Esophagus squamous epithelium (tissue), 5 donors: Measurements from ENCODE around the gene DOCK11. TPM values are rescaled to one million over a fixed set of nuclear protein-coding genes. Genes with fewer than 3 reads are reported as not detected.
"Not testable (repeated sequence)": the region's sequence is repeated elsewhere in the genome, so short reads cannot be mapped to it uniquely, and the experiment has no call there.

Experiments
- DNase-seq: peaks from one replicate; lab custom pipeline; 2025; lab: John Stamatoyannopoulos, UW
- H3K27ac ChIP-seq, 4 donors: fragments of 200-600 bp; sonication (generic); one replicate each; pipeline ENCODE4 v1.5.1; 2016 to 2019; ENCODE audit warnings: mild to moderate bottlenecking in 1 of 4
- H3K27me3 ChIP-seq, 4 donors: fragments of 200-600 bp; sonication (generic); 1 replicate in 3 of 4; 2 replicates in 1 of 4; pipeline versions ENCODE4 v1.5.1 to v1.6.0; 2017 to 2021; ENCODE audit warnings: antibody characterized with exemption in 1 of 4
- H3K36me3 ChIP-seq, 3 donors: fragments of 200-600 bp; sonication (generic); one replicate each; pipeline ENCODE4 v1.5.1; 2016 to 2019
- H3K4me1 ChIP-seq, 3 donors: fragments of 200-600 bp; sonication (generic); one replicate each; pipeline ENCODE4 v1.5.1; 2017 to 2019
- H3K4me3 ChIP-seq, 4 donors: fragments of 200-600 bp; sonication (generic); 1 replicate in 3 of 4; 2 replicates in 1 of 4; pipeline ENCODE4 v1.5.1; 2016 to 2019; ENCODE audit warnings: mild to moderate bottlenecking in 2 of 4, moderate library complexity in 1 of 4
- H3K9me3 ChIP-seq, 3 donors: fragments of 200-600 bp; sonication (generic); one replicate each; pipeline ENCODE4 v1.5.1; 2016 to 2019
- POLR2A ChIP-seq, 4 donors: fragments of 450-650 bp; IDR thresholded peaks; one replicate each; pipeline ENCODE4 v1.6.1; 2017; ENCODE audit warnings: antibody characterized with exemption in 4 of 4, mild to moderate bottlenecking in 4 of 4, moderate library complexity in 3 of 4
- WGBS, 2 donors: methylation state at CpG; one replicate each; pipeline ENCODE4 v1.1.5; 2018; 5-methylcytosine and 5-hydroxymethylcytosine counted together
- intact Hi-C: fragments of 100-400 bp; cut with DNase I; formaldehyde crosslinking; loops from one replicate; pipeline ENCODE4 v1.15.0; 2022
- total RNA-seq, 4 donors: library from RNA; depleted of rRNA; stranded (reverse); fragments of >200 nt; gene quantifications; one replicate each; pipeline ENCODE4 v1.1.0, GENCODE V29; 2016
- TF ChIP-seq, protein P1 (sequence below), 6 experiments: fragments of 450-650 bp in 4 of 6; fragments of 200-600 bp in 2 of 6; sonication (generic) in 2 of 6; IDR thresholded peaks; one replicate each; pipeline ENCODE4 v1.5.1; 2016 to 2019; ENCODE audit warnings: antibody characterized with exemption in 6 of 6, mild to moderate bottlenecking in 4 of 6, moderate library complexity in 4 of 6
- donor health status: DM: yes; HTN: yes; CAD: no.

Gene DOCK11
- total RNA-seq, 4 donors from 2014 or later, result 1.1 to 16.4 (median 11.0) TPM

DNA sequence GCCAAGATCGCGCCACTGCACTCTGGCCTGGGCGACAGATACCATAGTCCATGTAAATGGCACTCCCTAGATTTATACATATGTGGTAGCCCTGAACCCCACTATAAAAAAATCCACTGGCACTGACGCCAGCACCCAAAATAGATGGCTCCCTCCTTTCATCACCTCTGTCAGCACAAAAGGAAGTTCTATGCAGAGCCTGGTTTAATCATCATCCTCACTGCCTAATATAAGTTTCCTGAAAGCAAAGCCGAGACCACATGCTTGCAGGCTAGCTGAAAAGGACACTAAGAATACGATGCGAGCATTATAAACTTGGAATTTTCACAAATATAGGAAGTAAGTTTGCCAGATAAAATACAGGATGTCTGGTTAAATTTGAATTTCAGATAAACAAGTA is 27.5 kb upstream of the DOCK11 start:
- Histone ChIP-seq H3K4me1 (no peaks in the 10 kb centered on the region), H3K4me3 (no peak overlapping the region), H3K27ac (no peak overlapping the region), H3K27me3 (no peaks in the 10 kb centered on the region), H3K9me3 (peaks cover 0 to 7% (median 0%) of the 10 kb centered on the region in 3 donors), H3K36me3 (no peaks in the 10 kb centered on the region)
- DNase-seq, result no peak
- no peak for TF ChIP-seq POLR2A (IDR thresholded peaks at IDR 0.05)
- intact Hi-C loops, result loop anchor here (10.0 kb wide), 1 partner anchor 127 kb away; no protein-coding TSS in a partner anchor
- 74 to 75% methylated on average over 6 to 7 of the region's 7 CpGs for WGBS, 2 donors

DNA sequence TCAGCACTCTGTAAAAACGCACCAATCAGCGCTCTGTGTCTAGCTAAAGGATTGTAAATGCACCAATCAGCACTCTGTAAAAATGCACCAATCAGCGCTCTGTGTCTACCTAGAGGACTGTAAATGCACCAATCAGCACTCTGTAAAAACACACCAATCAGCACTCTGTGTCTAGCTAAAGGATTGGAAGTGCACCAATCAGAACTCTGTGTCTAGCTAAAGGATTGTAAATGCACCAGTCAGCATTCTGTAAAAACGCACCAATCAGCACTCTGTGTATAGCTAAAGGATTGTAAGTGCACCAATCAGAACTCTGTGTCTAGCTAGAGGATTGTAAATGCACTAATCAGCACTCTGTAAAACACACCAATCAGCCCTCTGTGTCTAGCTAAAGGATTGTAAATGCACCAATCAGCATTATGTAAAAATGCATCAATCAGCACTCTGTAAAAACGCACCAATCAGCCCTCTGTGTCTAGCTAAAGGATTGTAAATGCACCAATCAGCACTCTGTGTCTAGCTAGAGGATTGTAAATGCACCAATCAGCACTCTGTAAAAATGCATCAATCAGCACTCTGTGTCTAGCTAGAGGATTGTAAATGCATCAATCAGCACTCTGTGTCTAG is 24.8 kb upstream of the DOCK11 start:
- intact Hi-C loops, H3K27me3 ChIP-seq, DNase-seq, H3K36me3 ChIP-seq, H3K9me3 ChIP-seq, H3K4me3 ChIP-seq, H3K27ac ChIP-seq, H3K4me1 ChIP-seq: not testable (repeated sequence)
- 84 to 94% methylated on average over 3 to 4 of the region's 5 CpGs for whole genome bisulfite sequencing, 2 donors

DNA sequence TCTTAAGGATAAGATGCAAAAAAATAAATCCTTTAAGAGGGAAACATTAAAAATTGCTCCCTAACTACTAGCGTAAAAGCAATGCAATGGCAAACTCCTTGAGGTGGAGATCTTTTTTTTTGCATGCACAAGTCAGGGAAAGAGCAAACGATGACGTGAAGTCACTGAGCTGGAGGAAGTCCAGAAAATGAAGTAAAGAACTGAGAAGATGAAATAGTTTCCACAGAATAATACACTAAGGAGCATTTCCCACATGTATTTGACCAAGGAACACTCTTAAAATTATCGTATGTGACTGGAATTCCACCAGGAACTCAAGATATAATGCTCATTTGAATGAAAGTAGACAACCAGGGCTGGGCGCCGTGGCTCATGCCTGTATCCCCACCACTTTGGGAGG is 21.0 kb upstream of the DOCK11 start:
- H3K27ac ChIP-seq, result no peak overlapping the region
- no peak overlapping the region for H3K4me3 ChIP-seq
- no peaks in the 10 kb centered on the region for H3K36me3 ChIP-seq
- no peaks in the 10 kb centered on the region for H3K27me3 ChIP-seq
- no peaks in the 10 kb centered on the region for H3K4me1 ChIP-seq
- no peak for TF ChIP-seq POLR2A (IDR thresholded peaks at IDR 0.05)
- TF ChIP-seq, protein P1, sequence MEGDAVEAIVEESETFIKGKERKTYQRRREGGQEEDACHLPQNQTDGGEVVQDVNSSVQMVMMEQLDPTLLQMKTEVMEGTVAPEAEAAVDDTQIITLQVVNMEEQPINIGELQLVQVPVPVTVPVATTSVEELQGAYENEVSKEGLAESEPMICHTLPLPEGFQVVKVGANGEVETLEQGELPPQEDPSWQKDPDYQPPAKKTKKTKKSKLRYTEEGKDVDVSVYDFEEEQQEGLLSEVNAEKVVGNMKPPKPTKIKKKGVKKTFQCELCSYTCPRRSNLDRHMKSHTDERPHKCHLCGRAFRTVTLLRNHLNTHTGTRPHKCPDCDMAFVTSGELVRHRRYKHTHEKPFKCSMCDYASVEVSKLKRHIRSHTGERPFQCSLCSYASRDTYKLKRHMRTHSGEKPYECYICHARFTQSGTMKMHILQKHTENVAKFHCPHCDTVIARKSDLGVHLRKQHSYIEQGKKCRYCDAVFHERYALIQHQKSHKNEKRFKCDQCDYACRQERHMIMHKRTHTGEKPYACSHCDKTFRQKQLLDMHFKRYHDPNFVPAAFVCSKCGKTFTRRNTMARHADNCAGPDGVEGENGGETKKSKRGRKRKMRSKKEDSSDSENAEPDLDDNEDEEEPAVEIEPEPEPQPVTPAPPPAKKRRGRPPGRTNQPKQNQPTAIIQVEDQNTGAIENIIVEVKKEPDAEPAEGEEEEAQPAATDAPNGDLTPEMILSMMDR (IDR thresholded peaks at IDR 0.05), result no peak
- DNase-seq, result no peak
- 54 to 66% methylated on average over 6 of the region's 6 CpGs for WGBS, 2 donors
- peaks cover 0 to 7% (median 0%) of the 10 kb centered on the region in 3 donors for H3K9me3 ChIP-seq
- intact Hi-C loops, result no loop called here

DNA sequence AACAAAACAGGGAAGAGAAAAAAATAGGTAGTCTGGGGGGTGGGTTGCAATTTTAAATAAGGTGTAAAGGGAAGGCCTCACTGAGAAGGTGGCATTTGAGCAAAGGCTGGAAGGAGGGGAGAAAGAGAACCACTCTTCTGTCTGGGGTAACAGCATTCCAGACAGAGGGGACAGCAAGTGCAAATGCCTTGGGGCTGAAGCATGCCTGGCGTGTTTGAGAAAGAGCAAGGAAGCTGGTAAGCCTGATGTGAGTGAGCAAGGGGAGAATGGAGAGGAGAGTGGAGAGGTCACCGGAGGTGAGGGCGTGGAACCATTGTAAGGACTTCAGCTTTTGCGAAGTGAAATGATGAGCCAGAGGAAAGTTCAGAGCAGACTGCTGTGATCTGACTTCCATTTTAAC is 19.7 kb upstream of the DOCK11 start:
- intact Hi-C loops, result no loop called here
- H3K4me3 ChIP-seq, result no peak overlapping the region
- TF ChIP-seq POLR2A (IDR thresholded peaks at IDR 0.05), result no peak
- TF ChIP-seq, protein P1 (IDR thresholded peaks at IDR 0.05), result no peak
- no peaks in the 10 kb centered on the region for H3K4me1 ChIP-seq
- WGBS, 2 donors, result 77 to 83% methylated on average over 4 of the region's 4 CpGs
- no peak for DNase-seq
- no peaks in the 10 kb centered on the region for H3K36me3 ChIP-seq
- no peaks in the 10 kb centered on the region for H3K27me3 ChIP-seq
- H3K27ac ChIP-seq, result no peak overlapping the region
- H3K9me3 ChIP-seq, result peaks cover 0 to 4% (median 0%) of the 10 kb centered on the region in 3 donors

DNA sequence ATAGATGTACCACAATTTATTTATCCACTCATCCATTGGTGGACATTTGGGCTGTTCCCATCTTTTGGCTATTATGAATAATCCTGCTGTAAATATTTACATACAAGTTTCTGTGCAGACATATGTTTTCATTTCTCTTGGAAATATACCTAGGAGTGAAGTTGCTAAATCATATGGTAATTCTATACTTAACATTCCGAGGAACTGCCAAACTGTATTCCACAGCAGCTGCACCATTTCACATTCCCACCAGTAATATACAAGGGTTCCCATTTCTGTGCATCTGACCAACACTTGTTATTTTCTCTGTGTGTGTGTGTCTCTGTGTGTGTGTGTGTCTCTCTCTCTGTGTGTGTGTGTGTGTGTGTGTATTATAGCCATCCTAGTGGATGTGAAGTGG is 15.4 kb upstream of the DOCK11 start:
- Histone ChIP-seq H3K27ac (no peak overlapping the region), H3K36me3 (no peaks in the 10 kb centered on the region), H3K27me3 (no peaks in the 10 kb centered on the region), H3K9me3 (no peaks in the 10 kb centered on the region), H3K4me3 (no peak overlapping the region), H3K4me1 (no peaks in the 10 kb centered on the region)
- TF ChIP-seq POLR2A (IDR thresholded peaks at IDR 0.05), result no peak
- TF ChIP-seq, protein P1 (IDR thresholded peaks at IDR 0.05), result no peak
- DNase-seq, result no peak
- intact Hi-C loops, result no loop called here
- WGBS, 2 donors, result 55 to 89% methylated on average over 1 of the region's 1 CpG

DNA sequence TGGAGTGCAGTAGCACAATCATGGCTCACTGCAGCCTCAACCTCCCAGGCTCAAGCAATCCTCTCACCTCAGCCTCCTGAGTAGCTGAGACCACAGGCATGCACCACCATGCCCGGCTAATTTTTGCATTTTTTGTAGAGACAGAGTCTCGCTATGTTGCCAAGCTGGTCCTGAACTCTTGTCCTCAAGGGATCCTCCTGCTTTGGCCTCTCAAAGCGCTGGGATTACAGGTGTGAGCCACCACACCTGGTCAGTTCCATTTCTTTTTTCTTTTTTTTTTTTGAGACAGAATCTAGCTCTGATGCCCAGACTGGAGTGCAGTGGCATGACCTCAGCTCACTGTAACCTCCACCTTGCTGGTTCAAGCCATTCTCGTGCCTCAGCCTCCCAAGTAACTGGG is 13.2 kb upstream of the DOCK11 start:
- 83 to 98% methylated on average over 4 of the region's 4 CpGs for WGBS, 2 donors
- DNase-seq, H3K4me1 ChIP-seq, H3K27me3 ChIP-seq, H3K27ac ChIP-seq, H3K4me3 ChIP-seq, intact Hi-C loops, H3K9me3 ChIP-seq, H3K36me3 ChIP-seq: not testable (repeated sequence)
